HCEC 1CT (cell line): ENCODE results near the gene SMARCC1.

Experiments
- DNase-seq: peaks from one replicate; pipeline ENCODE4 v3.0.0-alpha.2; 2017

SMARCC1 gene

DNA sequence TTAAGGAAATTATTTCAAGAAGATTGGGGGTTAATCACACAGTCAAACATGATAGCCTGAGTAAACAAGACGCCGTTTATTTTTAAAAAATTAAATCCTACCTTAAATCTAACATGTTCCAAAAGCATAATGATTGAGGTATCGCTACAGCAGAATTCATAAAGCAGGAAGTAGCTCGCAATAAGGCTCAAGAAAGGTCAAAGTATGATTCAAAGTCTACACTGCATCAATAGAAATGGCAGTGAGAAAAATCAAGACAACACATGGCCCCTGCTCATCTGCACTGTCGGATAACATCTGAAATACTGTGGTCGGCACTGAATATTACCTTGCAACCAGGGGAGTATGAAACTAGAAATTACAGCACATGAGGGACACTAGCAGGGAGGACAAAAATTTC is 93.2 kb downstream of the SMARCC1 start:
- DNase-seq, result no peak

DNA sequence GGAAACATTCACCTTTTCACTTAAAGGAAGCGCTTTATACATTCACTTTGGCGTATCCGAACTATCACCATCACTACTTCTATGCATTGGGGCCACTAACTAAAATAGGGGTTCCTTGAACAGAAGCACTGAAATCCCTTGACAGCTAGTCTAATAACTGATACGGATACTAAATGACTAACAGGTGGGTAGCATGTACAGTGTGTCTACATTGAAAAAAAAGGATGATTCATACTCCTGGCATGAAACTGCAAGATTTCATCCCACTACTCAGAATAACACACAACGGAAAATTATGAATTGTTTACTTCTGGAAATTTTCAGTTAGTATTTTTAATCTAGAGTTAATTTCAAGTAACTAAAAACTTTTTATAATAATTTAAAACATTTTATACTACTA is 96.7 kb downstream of the SMARCC1 start:
- peak; percentile 27 for DNase-seq

DNA sequence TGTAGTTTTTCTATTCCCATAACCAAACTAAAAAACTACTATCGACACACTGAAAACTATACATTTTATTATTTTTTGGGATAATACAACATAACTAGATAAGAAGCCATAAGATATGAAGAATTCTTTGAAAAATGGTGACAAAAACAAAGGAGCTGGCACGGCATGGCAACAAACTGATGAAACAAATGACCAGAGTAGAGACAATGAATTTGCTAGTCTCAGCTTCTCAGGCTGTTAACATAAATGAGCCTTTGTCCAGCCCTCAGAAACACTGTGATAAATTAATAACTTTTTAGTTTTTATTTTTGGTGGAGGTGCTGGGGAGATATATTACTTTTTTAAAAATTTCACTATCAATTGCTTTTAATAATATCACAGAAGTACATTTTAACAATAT is 100.7 kb downstream of the SMARCC1 start:
- no peak for DNase-seq

DNA sequence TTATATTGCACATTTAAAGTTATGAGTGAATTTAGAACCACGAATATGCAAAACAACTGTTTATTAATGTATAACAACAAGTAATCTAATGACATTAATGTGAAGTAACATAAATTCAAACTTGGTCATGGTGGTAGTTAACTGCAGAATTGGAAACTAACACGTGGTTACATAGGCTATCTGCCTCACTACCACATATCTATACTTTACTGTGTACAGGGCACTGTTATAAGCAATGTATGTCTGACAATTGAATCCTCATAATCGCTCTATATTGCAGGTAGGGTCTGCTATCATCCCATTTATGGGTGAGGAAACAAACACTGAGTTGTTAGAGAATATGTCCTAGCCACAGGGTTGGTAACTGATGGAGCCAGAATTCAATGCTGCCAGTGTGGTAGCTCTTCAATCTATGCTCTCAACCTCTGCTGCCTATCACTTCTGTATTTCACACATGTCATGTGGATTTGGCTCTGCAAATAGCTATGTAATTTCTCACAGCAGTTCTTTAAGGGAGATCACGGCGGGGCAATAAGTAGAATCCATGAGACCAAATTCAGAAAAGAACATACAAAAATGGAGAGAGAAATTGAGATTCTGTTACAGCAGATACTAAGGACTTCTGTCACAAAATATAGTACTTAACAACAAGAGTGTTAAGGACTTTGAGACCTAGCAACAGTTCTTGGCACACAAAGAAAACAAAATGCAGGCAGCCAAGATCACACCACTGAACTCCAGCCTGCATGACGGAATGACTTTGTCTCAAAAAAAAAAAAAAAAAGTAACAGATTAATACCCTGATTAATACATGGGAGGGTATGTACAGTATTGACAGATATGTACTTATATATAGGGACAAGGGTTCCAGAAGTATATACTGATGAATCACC is 103.0 kb downstream of the SMARCC1 start:
- DNase-seq, result no peak

DNA sequence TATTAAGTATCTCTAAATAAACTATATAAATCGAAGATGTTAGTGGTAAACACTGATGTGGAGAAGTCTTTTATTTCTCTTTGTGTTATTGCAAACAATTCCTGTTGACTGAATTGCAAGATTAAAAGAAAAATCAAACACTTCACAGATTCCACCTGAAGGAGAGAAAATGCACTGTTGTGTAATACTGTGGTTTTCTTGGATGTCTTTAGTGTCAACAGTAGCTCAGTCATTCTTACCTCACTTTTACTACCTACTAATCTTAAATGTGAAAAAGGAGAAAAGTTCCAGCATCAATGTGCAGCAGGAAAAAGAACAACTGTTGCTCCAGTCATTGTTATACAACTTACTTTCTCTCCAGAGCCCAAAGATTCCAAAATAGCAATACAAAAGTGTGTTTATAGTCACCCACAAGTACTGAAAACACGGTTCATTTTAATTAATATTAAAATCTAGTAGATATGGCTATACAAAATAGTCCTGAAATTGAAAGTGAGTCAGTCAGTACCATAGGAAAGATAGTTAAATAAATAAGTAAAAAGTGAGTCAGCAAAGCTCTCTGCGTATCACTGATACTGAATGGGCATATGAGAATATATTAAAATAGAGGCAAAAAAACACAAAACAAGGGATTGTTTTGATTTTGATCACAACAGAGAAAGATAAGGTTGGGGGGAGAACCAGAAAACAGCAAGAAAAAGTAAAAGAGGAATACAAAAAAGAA is 112.5 kb downstream of the SMARCC1 start:
- peak; percentile 46 for DNase-seq

DNA sequence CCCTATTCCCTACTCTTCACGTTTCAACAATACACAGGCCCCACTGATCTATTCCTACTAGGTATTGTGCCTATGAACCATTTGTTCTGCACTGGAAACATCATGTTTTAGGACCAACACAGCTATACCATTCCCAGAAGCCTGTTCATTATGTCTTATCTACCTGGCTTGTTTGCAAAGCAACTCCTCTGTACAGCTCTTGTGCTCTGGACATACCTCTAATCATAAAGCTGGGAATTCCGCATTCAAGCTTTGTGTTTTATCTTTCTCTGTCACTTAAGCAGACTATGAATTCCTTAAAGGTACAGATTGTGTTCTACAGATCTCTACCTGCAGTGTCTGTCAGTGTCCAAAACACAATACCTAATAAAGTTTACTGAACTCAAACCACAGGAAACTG is 115.6 kb downstream of the SMARCC1 start:
- no peak for DNase-seq

DNA sequence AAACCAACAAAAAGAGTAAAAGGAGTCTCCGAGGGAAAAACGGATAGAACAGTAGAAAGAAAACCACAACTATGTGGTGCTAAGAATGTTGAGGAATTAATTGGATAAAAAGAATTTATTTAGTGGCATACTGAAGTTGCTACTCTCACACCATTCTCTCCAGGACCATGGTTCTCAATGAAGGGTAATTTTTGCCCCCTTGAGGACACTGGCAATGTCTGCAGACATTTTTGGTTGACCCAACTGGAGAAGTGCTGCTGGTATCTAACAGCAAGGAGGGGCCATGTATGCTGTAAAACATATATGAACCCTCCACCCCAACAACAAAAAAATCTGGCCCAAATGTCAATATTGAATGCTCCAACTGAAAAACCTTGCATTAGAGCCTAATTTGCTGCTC is 117.2 kb downstream of the SMARCC1 start:
- DNase-seq, result peak; percentile 14

DNA sequence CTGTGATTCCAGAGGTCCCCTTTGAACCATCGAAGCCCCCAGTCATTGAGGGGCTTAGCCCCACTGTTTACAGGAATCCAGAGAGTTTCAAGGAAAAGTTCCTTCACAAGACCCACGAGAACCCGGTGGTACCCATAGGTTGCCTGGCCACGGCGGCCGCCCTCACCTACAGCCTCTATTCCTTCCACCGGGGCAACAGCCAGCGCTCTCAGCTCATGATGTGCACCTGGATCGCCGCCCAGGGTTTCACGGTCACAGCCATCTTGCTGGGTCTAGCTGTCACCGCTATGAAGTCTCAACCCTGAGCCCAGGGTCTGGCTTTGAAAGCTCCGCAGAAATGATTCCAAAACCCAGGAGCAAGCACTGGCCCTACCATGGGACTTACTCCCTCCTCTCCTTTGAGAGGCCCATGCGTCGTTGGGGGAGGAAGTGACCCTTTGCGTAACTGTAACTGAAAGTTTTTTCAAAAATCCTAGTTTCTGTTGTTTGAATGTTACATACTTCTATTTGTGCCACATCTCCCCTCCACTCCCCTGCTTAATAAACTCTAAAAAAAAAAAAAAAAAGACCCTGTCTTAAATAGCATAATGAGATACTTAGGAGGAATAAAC is 118.0 kb downstream of the SMARCC1 start:
- DNase-seq, result no peak

DNA sequence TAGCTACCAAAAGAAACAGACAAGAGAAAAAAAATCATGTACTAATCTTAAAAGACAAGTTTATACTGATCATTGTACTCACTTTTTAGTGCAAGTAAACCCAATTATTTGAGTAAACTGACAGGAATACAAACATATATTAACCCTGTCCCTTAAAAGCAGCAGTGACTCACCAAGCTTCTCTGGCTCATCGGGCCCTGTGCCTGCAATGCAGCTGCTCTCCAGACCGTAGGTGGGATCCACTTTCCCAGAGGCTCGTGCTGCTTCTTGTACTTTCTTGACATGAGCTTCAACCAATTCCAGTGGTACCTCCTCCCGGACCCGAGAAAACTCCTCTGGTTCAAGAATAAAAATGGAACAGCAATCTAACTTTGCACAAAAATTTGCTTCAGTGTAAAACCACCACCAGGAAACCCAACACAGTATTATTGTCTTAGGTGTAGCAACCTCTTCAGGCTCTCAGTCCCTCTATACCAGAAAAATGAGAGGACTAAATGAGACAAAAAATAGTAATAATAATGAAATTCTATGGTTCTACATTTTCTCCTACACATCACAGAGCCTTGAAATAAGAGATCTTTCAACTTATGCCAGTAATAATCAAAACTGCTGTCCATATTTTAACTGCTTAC is 120.5 kb downstream of the SMARCC1 start:
- peak; percentile 76 for DNase-seq

DNA sequence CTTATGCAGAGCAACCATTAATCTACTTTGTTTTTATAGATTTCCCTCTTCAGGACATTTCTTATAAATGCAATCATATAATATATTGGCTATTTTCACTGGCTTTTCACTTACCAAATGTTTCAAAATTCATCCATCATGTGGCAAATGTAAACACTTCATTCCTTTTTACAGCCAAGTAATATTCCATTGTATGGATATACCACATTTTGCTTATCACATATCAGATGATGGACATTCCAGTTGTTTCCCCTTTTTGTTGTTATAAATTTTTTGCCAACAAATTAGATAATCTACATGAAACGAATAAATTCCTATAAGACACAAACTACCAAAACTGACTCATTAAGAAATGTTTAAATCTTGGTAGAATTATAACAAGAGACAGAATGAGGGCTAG is 123.2 kb downstream of the SMARCC1 start:
- no peak for DNase-seq

DNA sequence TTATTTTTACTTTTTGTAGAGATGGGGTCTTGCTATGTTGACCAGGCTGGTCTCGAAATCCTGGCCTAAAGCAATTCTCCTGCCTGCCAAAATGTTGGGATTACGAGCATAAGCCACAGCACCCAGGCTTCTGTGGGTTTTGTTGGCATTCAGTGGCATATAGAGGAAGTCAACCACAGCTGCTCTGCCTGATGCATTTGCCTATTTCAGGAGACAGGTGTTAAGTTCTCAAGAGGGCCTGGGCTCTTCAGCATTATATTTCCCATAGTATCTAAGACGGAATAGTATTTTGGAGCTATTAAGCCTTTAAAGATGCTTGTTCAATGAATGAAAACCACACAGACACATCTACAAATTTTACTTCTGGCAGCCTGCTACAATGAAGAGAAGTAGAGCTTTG is 129.6 kb downstream of the SMARCC1 start:
- no peak for DNase-seq

DNA sequence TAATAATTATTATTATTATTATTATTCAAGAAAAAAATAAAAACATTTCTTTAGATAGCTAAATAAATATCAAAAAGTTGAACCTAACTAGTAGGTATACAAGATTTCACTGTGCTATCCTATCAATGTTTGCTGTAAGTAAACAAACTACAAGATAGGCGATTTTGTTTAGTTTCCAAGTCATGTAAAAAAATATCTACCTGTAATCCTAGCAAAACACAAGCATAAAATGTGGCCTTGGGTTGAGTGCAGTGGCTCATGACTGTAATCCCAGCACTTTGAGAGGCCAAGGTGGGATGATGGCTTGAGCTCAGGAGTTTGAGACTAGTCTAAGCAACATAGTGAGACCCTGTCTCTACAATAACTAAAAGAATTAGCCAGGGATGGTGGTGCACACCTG is 131.4 kb downstream of the SMARCC1 start:
- DNase-seq, result no peak

DNA sequence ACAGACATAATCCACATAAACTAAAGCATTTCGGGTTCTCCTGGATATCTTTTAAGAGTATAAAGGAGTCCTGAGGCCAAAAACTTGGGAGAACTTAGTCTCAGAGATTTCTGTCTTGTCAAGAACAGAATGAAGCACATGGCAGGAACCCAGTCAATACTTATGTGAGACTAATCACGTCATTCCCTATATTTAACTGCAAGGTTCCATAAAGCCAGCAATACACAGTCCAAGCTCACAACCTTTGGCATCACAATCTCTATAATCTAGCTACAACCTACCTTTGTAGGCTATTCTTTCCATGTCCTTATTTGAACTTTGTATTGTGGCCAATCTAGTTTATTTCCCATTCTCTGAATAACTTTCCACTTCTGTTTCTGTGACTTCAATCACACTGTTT is 134.1 kb downstream of the SMARCC1 start:
- DNase-seq, result no peak

DNA sequence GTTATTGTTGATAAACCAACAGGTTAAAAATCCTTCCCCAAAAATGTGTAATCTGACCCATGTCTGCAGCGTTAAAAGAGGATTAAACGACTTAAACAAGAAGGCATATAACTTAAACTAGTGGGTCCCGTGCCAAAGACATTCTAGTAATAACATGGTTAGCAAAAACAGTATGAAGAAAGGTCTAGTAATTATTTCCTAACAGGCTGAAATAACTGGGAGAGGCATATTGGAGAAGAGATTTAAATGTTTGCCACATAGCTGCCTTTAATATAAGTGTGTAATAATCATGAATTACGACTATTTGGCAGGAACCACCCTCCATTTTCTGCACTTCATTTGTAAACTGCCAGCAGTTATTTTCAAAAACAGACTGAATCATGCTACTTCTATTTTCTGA is 135.3 kb downstream of the SMARCC1 start:
- DNase-seq, result no peak

DNA sequence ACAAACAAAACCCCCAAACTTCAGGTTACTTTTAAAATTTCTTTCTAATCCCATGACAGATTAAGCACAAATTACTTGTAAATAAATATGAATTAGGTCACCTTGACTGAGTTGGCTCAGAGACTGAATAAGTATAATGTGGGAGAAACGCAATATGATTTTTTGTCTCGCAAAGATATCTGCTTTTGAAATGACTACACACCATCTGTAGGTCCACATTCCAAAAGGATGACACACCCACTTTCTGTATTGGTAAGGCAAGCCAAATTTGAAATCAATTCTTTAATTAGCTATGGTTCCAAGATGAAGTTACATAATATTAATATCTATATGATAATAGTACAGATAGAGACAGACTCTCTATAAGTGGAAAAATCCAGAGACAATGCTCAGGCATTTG is 136.1 kb downstream of the SMARCC1 start:
- DNase-seq, result peak; percentile 23

DNA sequence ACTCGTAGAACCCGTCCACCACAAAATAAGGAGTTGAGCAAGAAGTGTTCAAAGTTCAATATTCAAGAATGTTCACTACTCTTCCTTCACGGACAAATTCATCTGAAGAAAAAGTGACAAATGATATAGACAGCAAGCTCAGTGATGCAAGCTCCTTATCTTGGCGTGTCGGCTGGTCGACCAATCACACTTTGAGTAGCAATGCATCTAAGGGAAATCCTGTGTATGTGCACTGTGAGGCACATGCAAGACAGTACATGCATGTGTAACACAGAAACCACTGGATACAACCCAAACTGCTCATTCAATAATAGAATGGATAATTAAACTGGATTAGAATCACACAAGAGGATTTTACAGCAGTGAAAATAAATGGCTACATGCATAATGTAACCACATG is 138.6 kb downstream of the SMARCC1 start:
- no peak for DNase-seq

DNA sequence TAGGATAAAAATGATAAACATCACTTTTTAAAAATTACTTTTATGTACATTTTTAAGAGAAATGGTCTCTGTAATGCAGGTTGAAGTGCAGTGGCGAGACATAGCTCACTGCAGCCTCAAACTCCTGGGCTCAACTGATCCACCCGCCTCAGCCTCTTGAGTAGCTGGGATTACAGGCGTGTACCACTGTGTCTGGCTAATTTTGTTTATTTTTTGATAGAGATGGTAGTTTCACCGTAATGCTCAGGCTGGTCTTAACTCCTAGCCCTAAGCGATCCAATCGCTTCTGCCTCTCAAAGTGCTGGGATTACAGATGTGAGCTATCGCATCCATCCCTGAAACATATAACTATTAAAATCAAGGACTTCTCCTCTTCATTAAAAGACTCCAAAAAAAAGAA is 140.0 kb downstream of the SMARCC1 start:
- no peak for DNase-seq

DNA sequence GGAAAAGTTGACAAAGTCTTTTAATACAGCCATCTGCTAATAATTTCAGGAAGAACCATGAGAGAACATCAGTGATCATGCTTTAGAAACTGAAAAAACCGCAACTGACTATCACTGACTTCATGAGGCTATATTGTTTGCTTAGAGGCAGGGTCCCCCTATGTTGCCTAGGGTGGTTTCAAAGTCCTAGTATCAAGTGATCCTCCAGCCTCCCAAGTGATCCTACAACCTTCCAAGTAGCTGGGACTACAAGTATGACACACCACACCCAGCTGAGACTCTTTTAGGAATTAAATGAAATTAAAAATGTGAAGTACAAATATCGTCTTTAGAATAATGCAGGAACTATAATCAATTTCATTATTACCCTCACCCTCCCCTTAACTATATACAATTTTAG is 144.8 kb downstream of the SMARCC1 start:
- DNase-seq, result no peak

DNA sequence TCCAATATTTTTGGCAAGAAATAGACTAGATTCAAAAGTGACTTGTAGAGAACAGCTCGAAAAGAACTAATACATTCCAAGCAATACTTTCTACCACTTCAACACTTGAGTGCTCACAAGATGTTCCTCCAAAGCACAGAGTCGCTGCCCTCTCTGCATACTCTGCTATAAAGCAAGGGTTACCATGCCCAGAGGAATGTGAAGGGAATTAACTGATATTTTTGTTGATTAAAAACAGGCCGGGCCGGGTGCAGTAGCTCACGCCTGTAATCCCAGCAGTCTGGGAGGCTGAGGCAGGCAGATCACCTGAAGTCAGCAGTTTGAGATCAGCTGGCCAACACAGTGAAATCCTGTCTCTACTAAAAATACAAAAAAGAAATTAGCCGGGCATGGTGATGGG is 145.5 kb downstream of the SMARCC1 start:
- DNase-seq, result no peak

DNA sequence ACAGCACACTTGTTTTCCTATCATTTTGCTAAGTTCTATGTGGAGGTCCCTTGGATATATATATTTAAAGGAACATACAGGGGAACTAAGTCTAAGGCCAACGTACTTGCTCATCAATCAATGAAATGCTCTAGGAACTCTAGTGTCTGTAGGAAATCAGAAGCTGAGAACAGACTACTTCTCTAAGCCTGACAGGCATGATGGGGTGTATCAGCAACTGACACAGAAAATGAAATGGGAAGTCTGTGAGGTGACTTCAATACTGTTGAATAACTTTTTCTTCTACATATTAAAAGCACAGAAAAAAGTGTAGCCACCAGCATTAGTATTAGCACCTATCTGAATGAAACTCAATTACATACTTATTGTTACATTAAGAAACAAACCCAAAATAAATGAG is 146.2 kb downstream of the SMARCC1 start:
- no peak for DNase-seq

DNA sequence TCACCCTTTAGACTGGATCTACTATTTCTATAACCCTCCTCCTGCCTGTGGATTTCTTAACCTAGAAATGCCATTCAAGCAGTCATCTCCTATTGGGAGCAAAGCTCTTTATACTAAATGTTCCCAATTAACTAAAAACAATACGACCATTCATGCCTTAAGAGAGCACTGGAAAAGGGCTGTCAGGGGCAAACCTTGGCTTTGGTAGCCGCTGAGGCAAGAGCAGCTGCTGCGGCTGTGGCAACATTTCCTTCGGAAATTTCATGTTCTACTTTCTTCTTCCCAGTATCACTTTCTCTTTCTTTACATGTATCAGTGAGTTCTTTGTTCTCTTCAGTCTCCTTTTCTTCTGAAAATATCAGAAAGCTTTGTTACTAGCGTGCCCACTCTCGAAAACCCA is 146.7 kb downstream of the SMARCC1 start:
- DNase-seq, result no peak

DNA sequence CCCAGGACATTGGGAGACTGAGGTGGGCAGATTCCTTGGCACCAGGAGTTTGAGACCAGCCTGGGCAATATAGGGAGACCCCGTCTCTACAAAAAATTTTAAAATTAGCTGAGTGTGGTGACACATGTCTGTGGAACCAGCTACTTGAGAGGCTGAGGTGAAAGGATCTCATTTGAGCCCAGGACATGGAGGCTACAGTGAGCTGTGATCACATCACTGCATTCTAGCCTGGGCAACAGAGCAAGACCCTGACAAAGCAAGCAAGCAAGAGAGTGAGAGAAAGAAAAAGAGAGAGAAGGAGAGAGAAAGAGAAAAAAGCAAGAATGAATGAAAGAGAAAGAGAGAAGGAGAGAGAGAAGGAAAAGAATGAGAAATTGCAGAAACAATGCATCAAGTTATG is 150.9 kb downstream of the SMARCC1 start:
- DNase-seq, result no peak

DNA sequence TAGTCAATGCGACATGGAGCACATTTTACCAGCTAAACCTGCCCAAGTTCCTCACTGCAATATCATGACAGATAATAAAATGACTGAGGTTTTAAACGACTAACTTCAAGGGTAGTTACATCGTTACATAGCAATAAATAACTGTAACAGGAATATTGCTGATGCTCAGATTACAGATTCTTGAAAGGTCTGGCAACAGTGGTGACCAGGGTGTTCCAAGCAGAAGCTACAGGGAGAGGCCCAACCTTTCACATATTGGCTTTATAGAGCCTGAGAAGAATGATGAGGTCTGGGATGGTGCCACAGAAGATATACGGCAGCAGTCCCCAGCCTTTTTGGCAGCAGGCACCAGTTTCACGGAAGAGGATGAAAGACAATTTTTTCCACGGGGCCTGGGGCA is 151.9 kb downstream of the SMARCC1 start:
- DNase-seq, result no peak

DNA sequence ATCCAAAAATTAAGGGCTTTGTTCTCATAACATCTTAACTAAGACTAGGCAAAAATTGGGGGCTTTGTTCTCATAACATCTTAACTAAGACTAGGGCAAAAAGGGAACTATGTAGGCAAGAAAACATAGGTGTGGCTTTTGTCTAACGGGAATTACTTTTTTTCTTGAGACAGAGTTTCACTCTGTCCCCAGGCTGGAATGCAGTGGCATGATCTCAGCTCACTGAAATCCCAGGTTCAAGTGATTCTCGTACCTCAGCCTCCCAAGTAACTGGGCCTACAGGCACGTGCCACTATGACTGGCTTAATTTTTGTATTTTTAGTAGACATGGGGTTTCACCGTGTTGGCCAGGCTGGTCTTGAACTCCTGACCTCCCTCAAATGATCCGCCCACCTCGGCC is 153.3 kb downstream of the SMARCC1 start:
- no peak for DNase-seq
